Measurements from ENCODE around the gene MMP7. TPM values are rescaled to one million over a fixed set of nuclear protein-coding genes. Genes with fewer than 3 reads are reported as not detected.

MMP7 gene
- total RNA-seq, 1 experiment from 2014 or later: 0.61 TPM

- no peaks in the 10 kb centered on the region for H3K27me3 ChIP-seq (ENCODE audit: insufficient read depth, low read length)
- TF ChIP-seq RAD21 (IDR thresholded peaks at IDR 0.05; ENCODE audit: low read depth): peak; percentile 18; the same call in 1 of the 2 replicates
- TF ChIP-seq ELF1 (IDR thresholded peaks at IDR 0.05; ENCODE audit: borderline replicate concordance, low read depth): no peak
- TF ChIP-seq, protein P1, sequence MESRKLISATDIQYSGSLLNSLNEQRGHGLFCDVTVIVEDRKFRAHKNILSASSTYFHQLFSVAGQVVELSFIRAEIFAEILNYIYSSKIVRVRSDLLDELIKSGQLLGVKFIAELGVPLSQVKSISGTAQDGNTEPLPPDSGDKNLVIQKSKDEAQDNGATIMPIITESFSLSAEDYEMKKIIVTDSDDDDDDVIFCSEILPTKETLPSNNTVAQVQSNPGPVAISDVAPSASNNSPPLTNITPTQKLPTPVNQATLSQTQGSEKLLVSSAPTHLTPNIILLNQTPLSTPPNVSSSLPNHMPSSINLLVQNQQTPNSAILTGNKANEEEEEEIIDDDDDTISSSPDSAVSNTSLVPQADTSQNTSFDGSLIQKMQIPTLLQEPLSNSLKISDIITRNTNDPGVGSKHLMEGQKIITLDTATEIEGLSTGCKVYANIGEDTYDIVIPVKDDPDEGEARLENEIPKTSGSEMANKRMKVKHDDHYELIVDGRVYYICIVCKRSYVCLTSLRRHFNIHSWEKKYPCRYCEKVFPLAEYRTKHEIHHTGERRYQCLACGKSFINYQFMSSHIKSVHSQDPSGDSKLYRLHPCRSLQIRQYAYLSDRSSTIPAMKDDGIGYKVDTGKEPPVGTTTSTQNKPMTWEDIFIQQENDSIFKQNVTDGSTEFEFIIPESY (IDR thresholded peaks at IDR 0.05; ENCODE audit: extremely low read depth, insufficient replicate concordance, low read length): no peak
- peak; percentile 79; the same call in 1 of the 2 replicates for TF ChIP-seq SRF (IDR thresholded peaks at IDR 0.05; ENCODE audit: low read depth)
- no peak for TF ChIP-seq ZFX (IDR thresholded peaks at IDR 0.05)
- TF ChIP-seq ZNF274 (IDR thresholded peaks at IDR 0.05; ENCODE audit: low read depth, low read length): no peak
- TF ChIP-seq CEBPB (IDR thresholded peaks at IDR 0.05; ENCODE audit: low read depth): peak; percentile 74
- no peak for TF ChIP-seq EGR1 (IDR thresholded peaks at IDR 0.05; ENCODE audit: low read depth)
- TF ChIP-seq, protein P2, sequence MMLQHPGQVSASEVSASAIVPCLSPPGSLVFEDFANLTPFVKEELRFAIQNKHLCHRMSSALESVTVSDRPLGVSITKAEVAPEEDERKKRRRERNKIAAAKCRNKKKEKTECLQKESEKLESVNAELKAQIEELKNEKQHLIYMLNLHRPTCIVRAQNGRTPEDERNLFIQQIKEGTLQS (IDR thresholded peaks at IDR 0.05): 0 out of 2 replicates have a peak, but pooled peaks have one; percentile 42
- TF ChIP-seq POLR2A (IDR thresholded peaks at IDR 0.05; ENCODE audit: borderline replicate concordance, extremely low read depth, insufficient read depth, insufficient read length): no peak
- no peak for TF ChIP-seq EZH2phosphoT487 (IDR thresholded peaks at IDR 0.05; ENCODE audit: borderline replicate concordance)
- TF ChIP-seq, protein P3, sequence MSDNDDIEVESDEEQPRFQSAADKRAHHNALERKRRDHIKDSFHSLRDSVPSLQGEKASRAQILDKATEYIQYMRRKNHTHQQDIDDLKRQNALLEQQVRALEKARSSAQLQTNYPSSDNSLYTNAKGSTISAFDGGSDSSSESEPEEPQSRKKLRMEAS (IDR thresholded peaks at IDR 0.05): 0 out of 2 replicates have a peak, but pooled peaks have one; percentile 33
- peak; percentile 27 for TF ChIP-seq TCF7L2 (IDR thresholded peaks at IDR 0.05; ENCODE audit: borderline replicate concordance, extremely low read depth, insufficient read depth, insufficient read length)
- peak; percentile 96 for TF ChIP-seq CBX3 (IDR thresholded peaks at IDR 0.05; ENCODE audit: low read depth)
- peak; percentile 99 for TF ChIP-seq FOSL1 (IDR thresholded peaks at IDR 0.05; ENCODE audit: low read depth)
- peak; percentile 78 for TF ChIP-seq SIN3A (IDR thresholded peaks at IDR 0.05; ENCODE audit: low read depth)
- TF ChIP-seq, protein P4, sequence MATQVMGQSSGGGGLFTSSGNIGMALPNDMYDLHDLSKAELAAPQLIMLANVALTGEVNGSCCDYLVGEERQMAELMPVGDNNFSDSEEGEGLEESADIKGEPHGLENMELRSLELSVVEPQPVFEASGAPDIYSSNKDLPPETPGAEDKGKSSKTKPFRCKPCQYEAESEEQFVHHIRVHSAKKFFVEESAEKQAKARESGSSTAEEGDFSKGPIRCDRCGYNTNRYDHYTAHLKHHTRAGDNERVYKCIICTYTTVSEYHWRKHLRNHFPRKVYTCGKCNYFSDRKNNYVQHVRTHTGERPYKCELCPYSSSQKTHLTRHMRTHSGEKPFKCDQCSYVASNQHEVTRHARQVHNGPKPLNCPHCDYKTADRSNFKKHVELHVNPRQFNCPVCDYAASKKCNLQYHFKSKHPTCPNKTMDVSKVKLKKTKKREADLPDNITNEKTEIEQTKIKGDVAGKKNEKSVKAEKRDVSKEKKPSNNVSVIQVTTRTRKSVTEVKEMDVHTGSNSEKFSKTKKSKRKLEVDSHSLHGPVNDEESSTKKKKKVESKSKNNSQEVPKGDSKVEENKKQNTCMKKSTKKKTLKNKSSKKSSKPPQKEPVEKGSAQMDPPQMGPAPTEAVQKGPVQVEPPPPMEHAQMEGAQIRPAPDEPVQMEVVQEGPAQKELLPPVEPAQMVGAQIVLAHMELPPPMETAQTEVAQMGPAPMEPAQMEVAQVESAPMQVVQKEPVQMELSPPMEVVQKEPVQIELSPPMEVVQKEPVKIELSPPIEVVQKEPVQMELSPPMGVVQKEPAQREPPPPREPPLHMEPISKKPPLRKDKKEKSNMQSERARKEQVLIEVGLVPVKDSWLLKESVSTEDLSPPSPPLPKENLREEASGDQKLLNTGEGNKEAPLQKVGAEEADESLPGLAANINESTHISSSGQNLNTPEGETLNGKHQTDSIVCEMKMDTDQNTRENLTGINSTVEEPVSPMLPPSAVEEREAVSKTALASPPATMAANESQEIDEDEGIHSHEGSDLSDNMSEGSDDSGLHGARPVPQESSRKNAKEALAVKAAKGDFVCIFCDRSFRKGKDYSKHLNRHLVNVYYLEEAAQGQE (IDR thresholded peaks at IDR 0.05; ENCODE audit: low read depth): no peak
- no peak for TF ChIP-seq EZH2 (IDR thresholded peaks at IDR 0.05)
- TF ChIP-seq JUND (IDR thresholded peaks at IDR 0.05): peak; percentile 97
- peak; percentile 51; the same call in 1 of the 2 replicates for TF ChIP-seq POLR2AphosphoS5 (IDR thresholded peaks at IDR 0.05; ENCODE audit: low read depth, low read length)
- no peak for TF ChIP-seq CTCF (IDR thresholded peaks at IDR 0.05 in 2 of 3, conservative IDR thresholded peaks at IDR 0.05 in 1 of 3; ENCODE audit: borderline replicate concordance in 1 of 3, insufficient read depth in 1 of 3, low read depth in 2 of 3, low read length in 2 of 3)
Observed at GRCh38 chr11:102564110-102564509, 33.6 kb upstream of the MMP7 start.

More at GRCh38 chr11:102564110-102564509, 33.6 kb upstream of the MMP7 start:
- Histone ChIP-seq H3K36me3 (ENCODE audit: control insufficient read depth in 1 of 2, insufficient read depth in 2 of 2, low read length in 2 of 2) (peaks cover 0 to 13% of the 10 kb centered on the region in 2 experiments; a peak in 1 of 4 replicates), H3K9me3 (ENCODE audit: control insufficient read depth in 1 of 2, insufficient read depth in 1 of 2, low read depth in 1 of 2, low read length in 2 of 2) (peaks cover 3 to 7% of the 10 kb centered on the region in 2 experiments; a peak in 3 of 4 replicates), H3K79me2 (ENCODE audit: insufficient read depth, low read length) (no peaks in the 10 kb centered on the region), H3K27ac (ENCODE audit: low read depth, low read length) (peak overlapping the region; percentile 72; the same call in 1 of the 2 replicates), H3K4me1 (ENCODE audit: control insufficient read depth in 1 of 2, insufficient read depth in 2 of 2, low read length in 2 of 2) (peaks cover 13 to 44% of the 10 kb centered on the region in 2 experiments), H2AFZ (ENCODE audit: low read depth, low read length, poor library complexity, severe bottlenecking) (peak overlapping the region; percentile 32), H3K4me3 (replicated peaks in 1 of 2; ENCODE audit: low read depth in 1 of 2, low read length in 2 of 2) (peak overlapping the region in 1 of 2 experiments; percentile 22; a peak in 2 of 4 replicates), H3K9me2 (ENCODE audit: insufficient read depth) (no peaks in the 10 kb centered on the region), H3K4me2 (ENCODE audit: low read length) (peak overlapping the region; percentile 64), H3K9ac (ENCODE audit: low read length) (peak overlapping the region; percentile 38), H4K20me1 (ENCODE audit: insufficient read depth) (no peaks in the 10 kb centered on the region)
- intact Hi-C loops (cut with micrococcal nuclease): no loop called here
- ATAC-seq (peak; percentile 91), DNase-seq (ENCODE audit: low read depth, low spot score) (peak; percentile 74)
- ChIA-PET POLR2A (no interaction called here), CTCF (interaction anchor here (0.7 kb wide), 1 partner anchor 11 kb away, joined by 6 read pairs; no protein-coding TSS in a partner anchor), RAD21 (ENCODE audit: low non-redundant PET in 1 of 2, low total read pairs in 2 of 2, uncharacterized antibody in 2 of 2, unreplicated experiment in 2 of 2) (interaction anchor here in 1 of 2 experiments (0.5 kb wide), 1 partner anchor 19 kb away, joined by 5 read pairs; no protein-coding TSS in a partner anchor)
- BruUV-seq (replicated peaks): no TSS peak
